HCT116 (cell line): ENCODE measurements around the gene SYAP1.

Source experiments
- JUND ChIP-seq: IDR thresholded peaks from 2 replicates; pipeline ENCODE4 v1.6.1; 2012
- RAD21 ChIP-seq: IDR thresholded peaks from 2 replicates; pipeline ENCODE4 v1.6.1; 2012; ENCODE audit warnings: low read depth, mild to moderate bottlenecking
- SIN3A ChIP-seq: IDR thresholded peaks from 2 replicates; pipeline ENCODE4 v1.6.1; 2012; ENCODE audit warnings: low read depth
- YY1 ChIP-seq: IDR thresholded peaks from 2 replicates; pipeline ENCODE4 v1.6.1; 2011; ENCODE audit warnings: low read length, low read depth, moderate library complexity, mild to moderate bottlenecking; ENCODE audit not compliant: insufficient replicate concordance; ENCODE audit errors: extremely low read depth
- TF ChIP-seq, protein P1 (sequence below): IDR thresholded peaks from 2 replicates; pipeline ENCODE4 v1.6.1; 2012
- TF ChIP-seq, protein P2 (sequence below): IDR thresholded peaks from 2 replicates; pipeline ENCODE4 v1.6.1; 2011; ENCODE audit warnings: mild to moderate bottlenecking, low read length, moderate library complexity; ENCODE audit not compliant: insufficient replicate concordance; ENCODE audit errors: extremely low read depth

DNA sequence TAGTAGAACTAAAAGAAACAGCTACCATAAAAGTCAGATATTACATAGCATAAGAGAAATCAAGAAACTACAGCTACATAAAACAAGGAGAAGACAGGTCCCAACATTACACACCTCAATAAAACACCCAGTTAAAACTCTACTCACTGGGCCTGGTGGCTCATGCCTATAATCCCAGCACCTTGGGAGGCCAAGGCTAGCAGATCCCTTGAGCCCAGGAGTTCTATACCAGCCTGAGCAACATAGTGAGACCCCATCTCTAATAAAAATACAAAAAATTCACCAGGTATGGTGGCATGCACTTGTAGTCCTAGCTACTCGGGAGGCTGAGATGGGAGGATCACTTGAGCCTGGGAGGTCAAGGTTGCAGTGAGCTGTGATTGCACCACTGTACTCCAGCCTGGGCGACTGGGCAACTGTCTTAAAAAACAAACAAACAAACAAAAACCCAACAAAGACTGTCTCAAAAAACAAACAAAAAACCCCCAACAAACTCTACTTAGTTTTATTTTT is 51.6 kb downstream of the SYAP1 start:
- TF ChIP-seq YY1, result no peak
- TF ChIP-seq RAD21, result no peak
- TF ChIP-seq JUND, result no peak
- TF ChIP-seq SIN3A, result no peak
- TF ChIP-seq, protein P1, sequence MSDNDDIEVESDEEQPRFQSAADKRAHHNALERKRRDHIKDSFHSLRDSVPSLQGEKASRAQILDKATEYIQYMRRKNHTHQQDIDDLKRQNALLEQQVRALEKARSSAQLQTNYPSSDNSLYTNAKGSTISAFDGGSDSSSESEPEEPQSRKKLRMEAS, result no peak
- TF ChIP-seq, protein P2, sequence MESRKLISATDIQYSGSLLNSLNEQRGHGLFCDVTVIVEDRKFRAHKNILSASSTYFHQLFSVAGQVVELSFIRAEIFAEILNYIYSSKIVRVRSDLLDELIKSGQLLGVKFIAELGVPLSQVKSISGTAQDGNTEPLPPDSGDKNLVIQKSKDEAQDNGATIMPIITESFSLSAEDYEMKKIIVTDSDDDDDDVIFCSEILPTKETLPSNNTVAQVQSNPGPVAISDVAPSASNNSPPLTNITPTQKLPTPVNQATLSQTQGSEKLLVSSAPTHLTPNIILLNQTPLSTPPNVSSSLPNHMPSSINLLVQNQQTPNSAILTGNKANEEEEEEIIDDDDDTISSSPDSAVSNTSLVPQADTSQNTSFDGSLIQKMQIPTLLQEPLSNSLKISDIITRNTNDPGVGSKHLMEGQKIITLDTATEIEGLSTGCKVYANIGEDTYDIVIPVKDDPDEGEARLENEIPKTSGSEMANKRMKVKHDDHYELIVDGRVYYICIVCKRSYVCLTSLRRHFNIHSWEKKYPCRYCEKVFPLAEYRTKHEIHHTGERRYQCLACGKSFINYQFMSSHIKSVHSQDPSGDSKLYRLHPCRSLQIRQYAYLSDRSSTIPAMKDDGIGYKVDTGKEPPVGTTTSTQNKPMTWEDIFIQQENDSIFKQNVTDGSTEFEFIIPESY, result no peak
